ENCODE data around the gene MGAT5.
"Not testable (repeated sequence)": the region's sequence is repeated elsewhere in the genome, so short reads cannot be mapped to it uniquely, and the experiment has no call there.

MGAT5 gene

GRCh38 chr2:134469516-134470115 lies 215.7 kb downstream of the MGAT5 start:
- Histone ChIP-seq H3K36me3 (ENCODE audit: control insufficient read depth, low read depth, low read length) (no peaks in the 10 kb centered on the region), H3K27me3 (ENCODE audit: control insufficient read depth, insufficient read depth, low read length) (no peaks in the 10 kb centered on the region), H3K9me3 (ENCODE audit: control insufficient read depth, low read depth, low read length) (no peaks in the 10 kb centered on the region), H3K27ac (ENCODE audit: low read length) (no peak overlapping the region), H3K4me1 (ENCODE audit: control insufficient read depth, low read depth, low read length) (no peaks in the 10 kb centered on the region), H3K4me3 (ENCODE audit: low read length) (no peak overlapping the region), H3K9ac (ENCODE audit: low read length) (no peak overlapping the region)

GRCh38 chr2:134470561-134471168 lies 216.8 kb downstream of the MGAT5 start:
- Histone ChIP-seq H3K9me3 (ENCODE audit: control insufficient read depth, low read depth, low read length) (no peaks in the 10 kb centered on the region), H3K9ac (ENCODE audit: low read length) (no peak overlapping the region), H3K36me3 (ENCODE audit: control insufficient read depth, low read depth, low read length) (no peaks in the 10 kb centered on the region), H3K4me1 (ENCODE audit: control insufficient read depth, low read depth, low read length) (no peaks in the 10 kb centered on the region), H3K4me3 (ENCODE audit: low read length) (no peak overlapping the region), H3K27ac (ENCODE audit: low read length) (no peak overlapping the region), H3K27me3 (ENCODE audit: control insufficient read depth, insufficient read depth, low read length) (no peaks in the 10 kb centered on the region)

GRCh38 chr2:134476982-134477381 lies 223.1 kb downstream of the MGAT5 start:
- not testable (repeated sequence) for H3K4me1 ChIP-seq (ENCODE audit: control insufficient read depth, low read depth, low read length); H3K9ac ChIP-seq (ENCODE audit: low read length); H3K36me3 ChIP-seq (ENCODE audit: control insufficient read depth, low read depth, low read length); H3K27me3 ChIP-seq (ENCODE audit: control insufficient read depth, insufficient read depth, low read length); H3K9me3 ChIP-seq (ENCODE audit: control insufficient read depth, low read depth, low read length); H3K27ac ChIP-seq (ENCODE audit: low read length); H3K4me3 ChIP-seq (ENCODE audit: low read length)

- Histone ChIP-seq H3K4me1 (ENCODE audit: control insufficient read depth, low read depth, low read length) (no peaks in the 10 kb centered on the region), H3K27ac (ENCODE audit: low read length) (no peak overlapping the region), H3K9me3 (ENCODE audit: control insufficient read depth, low read depth, low read length) (no peaks in the 10 kb centered on the region), H3K9ac (ENCODE audit: low read length) (no peak overlapping the region), H3K36me3 (ENCODE audit: control insufficient read depth, low read depth, low read length) (no peaks in the 10 kb centered on the region), H3K4me3 (ENCODE audit: low read length) (no peak overlapping the region), H3K27me3 (ENCODE audit: control insufficient read depth, insufficient read depth, low read length) (no peaks in the 10 kb centered on the region)
These were observed 225.9 kb downstream of the MGAT5 start for GRCh38 chr2:134479696-134480330.

GRCh38 chr2:134482131-134482723 lies 228.4 kb downstream of the MGAT5 start:
- Histone ChIP-seq H3K27me3 (ENCODE audit: control insufficient read depth, insufficient read depth, low read length) (no peaks in the 10 kb centered on the region), H3K4me1 (ENCODE audit: control insufficient read depth, low read depth, low read length) (no peaks in the 10 kb centered on the region), H3K9ac (ENCODE audit: low read length) (no peak overlapping the region), H3K27ac (ENCODE audit: low read length) (no peak overlapping the region), H3K4me3 (ENCODE audit: low read length) (no peak overlapping the region), H3K36me3 (ENCODE audit: control insufficient read depth, low read depth, low read length) (no peaks in the 10 kb centered on the region), H3K9me3 (ENCODE audit: control insufficient read depth, low read depth, low read length) (no peaks in the 10 kb centered on the region)

- H3K9me3 ChIP-seq (ENCODE audit: control insufficient read depth, low read depth, low read length) = no peaks in the 10 kb centered on the region
These were observed 229.0 kb downstream of the MGAT5 start for GRCh38 chr2:134482766-134483340.

GRCh38 chr2:134489732-134490384 lies 236.0 kb downstream of the MGAT5 start:
- H3K4me3 ChIP-seq (ENCODE audit: low read length) = no peak overlapping the region
- H3K9ac ChIP-seq (ENCODE audit: low read length) = no peak overlapping the region
- peaks cover 6% of the 10 kb centered on the region for H3K4me1 ChIP-seq (ENCODE audit: control insufficient read depth, low read depth, low read length)
- H3K27ac ChIP-seq (ENCODE audit: low read length) = no peak overlapping the region
- no peaks in the 10 kb centered on the region for H3K27me3 ChIP-seq (ENCODE audit: control insufficient read depth, insufficient read depth, low read length)
- H3K36me3 ChIP-seq (ENCODE audit: control insufficient read depth, low read depth, low read length) = no peaks in the 10 kb centered on the region
- H3K9me3 ChIP-seq (ENCODE audit: control insufficient read depth, low read depth, low read length) = no peaks in the 10 kb centered on the region

More at GRCh38 chr2:134482766-134483340, 229.0 kb downstream of the MGAT5 start:
- no peaks in the 10 kb centered on the region for H3K27me3 ChIP-seq (ENCODE audit: control insufficient read depth, insufficient read depth, low read length)
- H3K36me3 ChIP-seq (ENCODE audit: control insufficient read depth, low read depth, low read length) = no peaks in the 10 kb centered on the region
- H3K4me3 ChIP-seq (ENCODE audit: low read length) = no peak overlapping the region
- no peak overlapping the region for H3K27ac ChIP-seq (ENCODE audit: low read length)
- H3K9ac ChIP-seq (ENCODE audit: low read length) = no peak overlapping the region
- H3K4me1 ChIP-seq (ENCODE audit: control insufficient read depth, low read depth, low read length) = no peaks in the 10 kb centered on the region

- no peak overlapping the region for H3K27ac ChIP-seq (ENCODE audit: low read length)
- H3K27me3 ChIP-seq (ENCODE audit: control insufficient read depth, insufficient read depth, low read length) = no peaks in the 10 kb centered on the region
- H3K9me3 ChIP-seq (ENCODE audit: control insufficient read depth, low read depth, low read length) = no peaks in the 10 kb centered on the region
- no peaks in the 10 kb centered on the region for H3K36me3 ChIP-seq (ENCODE audit: control insufficient read depth, low read depth, low read length)
- no peak overlapping the region for H3K9ac ChIP-seq (ENCODE audit: low read length)
- peaks cover 6% of the 10 kb centered on the region for H3K4me1 ChIP-seq (ENCODE audit: control insufficient read depth, low read depth, low read length)
- H3K4me3 ChIP-seq (ENCODE audit: low read length) = no peak overlapping the region
These were observed 236.7 kb downstream of the MGAT5 start for GRCh38 chr2:134490559-134490958.

GRCh38 chr2:134491022-134491421 lies 237.2 kb downstream of the MGAT5 start:
- no peak overlapping the region for H3K4me3 ChIP-seq (ENCODE audit: low read length)
- peaks cover 6% of the 10 kb centered on the region for H3K4me1 ChIP-seq (ENCODE audit: control insufficient read depth, low read depth, low read length)
- H3K9ac ChIP-seq (ENCODE audit: low read length) = no peak overlapping the region
- no peaks in the 10 kb centered on the region for H3K36me3 ChIP-seq (ENCODE audit: control insufficient read depth, low read depth, low read length)
- no peaks in the 10 kb centered on the region for H3K27me3 ChIP-seq (ENCODE audit: control insufficient read depth, insufficient read depth, low read length)
- H3K27ac ChIP-seq (ENCODE audit: low read length) = no peak overlapping the region
- no peaks in the 10 kb centered on the region for H3K9me3 ChIP-seq (ENCODE audit: control insufficient read depth, low read depth, low read length)

GRCh38 chr2:134491771-134492441 lies 238.0 kb downstream of the MGAT5 start:
- H3K27me3 ChIP-seq (ENCODE audit: control insufficient read depth, insufficient read depth, low read length) = no peaks in the 10 kb centered on the region
- H3K36me3 ChIP-seq (ENCODE audit: control insufficient read depth, low read depth, low read length) = no peaks in the 10 kb centered on the region
- H3K9me3 ChIP-seq (ENCODE audit: control insufficient read depth, low read depth, low read length) = no peaks in the 10 kb centered on the region
- no peak overlapping the region for H3K9ac ChIP-seq (ENCODE audit: low read length)
- peaks cover 6% of the 10 kb centered on the region for H3K4me1 ChIP-seq (ENCODE audit: control insufficient read depth, low read depth, low read length)
- H3K4me3 ChIP-seq (ENCODE audit: low read length) = no peak overlapping the region
- H3K27ac ChIP-seq (ENCODE audit: low read length) = no peak overlapping the region

- no peak overlapping the region for H3K9ac ChIP-seq (ENCODE audit: low read length)
These were observed 239.9 kb downstream of the MGAT5 start for GRCh38 chr2:134493797-134494196.

More at GRCh38 chr2:134493797-134494196, 239.9 kb downstream of the MGAT5 start:
- Histone ChIP-seq H3K9me3 (ENCODE audit: control insufficient read depth, low read depth, low read length) (no peaks in the 10 kb centered on the region), H3K27ac (ENCODE audit: low read length) (no peak overlapping the region), H3K4me3 (ENCODE audit: low read length) (no peak overlapping the region), H3K36me3 (ENCODE audit: control insufficient read depth, low read depth, low read length) (no peaks in the 10 kb centered on the region), H3K4me1 (ENCODE audit: control insufficient read depth, low read depth, low read length) (peaks cover 6% of the 10 kb centered on the region), H3K27me3 (ENCODE audit: control insufficient read depth, insufficient read depth, low read length) (no peaks in the 10 kb centered on the region)
